Activated gamma-delta T cell treated with Interleukin-2 at 50 U/mL for 16 hours (primary cell): ENCODE data around the gene RAI14.

Experiments used
- DNase-seq: peaks from one replicate; pipeline ENCODE4 v3.0.0-alpha.2; 2020

Gene RAI14

GRCh38 chr5:34656001-34656699, at the start of gene RAI14:
TSS of gene RAI14 (plus strand) at chr5:34656328. CDS start at chr5:34686920, 30,592 bp downstream.
- no peak for DNase-seq

GRCh38 chr5:34608368-34608767, 47.8 kb upstream of the RAI14 start:
- no peak for DNase-seq

- no peak for DNase-seq
These were observed 47.1 kb upstream of the RAI14 start for GRCh38 chr5:34608859-34609648.

- DNase-seq: no peak
These were observed 46.1 kb upstream of the RAI14 start for GRCh38 chr5:34609951-34610441.

GRCh38 chr5:34610546-34610945, 45.6 kb upstream of the RAI14 start:
- no peak for DNase-seq

GRCh38 chr5:34611464-34612415, 44.4 kb upstream of the RAI14 start:
- DNase-seq: no peak

GRCh38 chr5:34616651-34617050, 39.5 kb upstream of the RAI14 start:
- DNase-seq: no peak

- DNase-seq: no peak
These were observed 37.6 kb upstream of the RAI14 start for GRCh38 chr5:34618371-34619065.

- no peak for DNase-seq
These were observed 35.9 kb upstream of the RAI14 start for GRCh38 chr5:34620185-34620584.

GRCh38 chr5:34621277-34622097, 34.6 kb upstream of the RAI14 start:
- DNase-seq: no peak

- no peak for DNase-seq
These were observed 34.1 kb upstream of the RAI14 start for GRCh38 chr5:34622098-34622400.

- no peak for DNase-seq
These were observed 31.4 kb upstream of the RAI14 start for GRCh38 chr5:34624691-34625090.

GRCh38 chr5:34625246-34625645, 30.9 kb upstream of the RAI14 start:
- no peak for DNase-seq

GRCh38 chr5:34626036-34626435, 30.1 kb upstream of the RAI14 start:
- no peak for DNase-seq

GRCh38 chr5:34626751-34627150, 29.4 kb upstream of the RAI14 start:
- no peak for DNase-seq

- DNase-seq: no peak
These were observed 28.3 kb upstream of the RAI14 start for GRCh38 chr5:34627794-34628193.

- DNase-seq: no peak
These were observed 27.8 kb upstream of the RAI14 start for GRCh38 chr5:34628373-34628772.

GRCh38 chr5:34630596-34630995, 25.5 kb upstream of the RAI14 start:
- DNase-seq: no peak

- no peak for DNase-seq
These were observed 23.2 kb upstream of the RAI14 start for GRCh38 chr5:34632807-34633422.

GRCh38 chr5:34639852-34640626, 16.1 kb upstream of the RAI14 start:
- no peak for DNase-seq
